ENCODE data around the gene TAC3.

DNA sequence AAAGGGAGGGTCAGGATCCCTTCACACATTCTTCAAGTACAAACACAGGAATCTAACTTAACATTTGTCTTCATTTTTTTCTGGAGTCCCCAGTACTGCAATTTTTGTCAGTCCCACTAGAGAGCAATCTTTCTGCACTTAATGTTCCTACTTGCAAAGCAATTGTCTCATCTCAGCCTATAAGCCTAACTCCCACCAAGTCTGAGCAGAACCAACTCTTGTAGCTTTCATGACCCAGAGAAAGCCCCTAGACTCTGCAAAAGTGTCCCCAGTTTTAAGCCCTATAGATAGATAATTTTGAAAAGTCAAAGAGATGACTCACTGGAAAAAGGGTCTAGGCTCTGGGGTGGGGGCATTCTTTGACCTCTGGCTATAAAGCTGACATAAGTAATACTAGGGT lies 8.2 kb downstream of the TAC3 start:
- no peak for TF ChIP-seq POLR2A (IDR thresholded peaks at IDR 0.05; ENCODE audit: low read depth, low read length)
- TF ChIP-seq POLR2AphosphoS5 (IDR thresholded peaks at IDR 0.05; ENCODE audit: low read depth, low read length), result no peak
- TF ChIP-seq SPI1 (IDR thresholded peaks at IDR 0.05; ENCODE audit: low read depth, low read length), result no peak

All from GM12891 (cell line).